Mesodermal cell (in vitro differentiated cells): ENCODE data around the gene RTN4R.
"Not testable (repeated sequence)": the region's sequence is repeated elsewhere in the genome, so short reads cannot be mapped to it uniquely, and the experiment has no call there.

Source experiments
- H3K27ac ChIP-seq: 2 replicates; pipeline ENCODE4 v1.7.0; 2013; ENCODE audit warnings: mild to moderate bottlenecking, low read depth, low read length, moderate library complexity; ENCODE audit not compliant: severe bottlenecking
- H3K36me3 ChIP-seq: 2 replicates; pipeline ENCODE4 v1.7.1; 2013; ENCODE audit warnings: mild to moderate bottlenecking, low read length, moderate library complexity; ENCODE audit not compliant: control insufficient read depth, insufficient read depth
- H3K4me1 ChIP-seq: one replicate; pipeline ENCODE4 v1.7.1; 2013; ENCODE audit warnings: mild to moderate bottlenecking, low read length; ENCODE audit not compliant: insufficient read depth, control insufficient read depth, poor library complexity, severe bottlenecking
- H3K4me3 ChIP-seq: 2 replicates; pipeline ENCODE4 v1.7.0; 2013; ENCODE audit warnings: low read length, control low read depth, mild to moderate bottlenecking; ENCODE audit not compliant: insufficient read depth, poor library complexity, severe bottlenecking; ENCODE audit errors: extremely low read depth
- H3K9me3 ChIP-seq: 2 replicates; pipeline ENCODE4 v1.7.1; 2013; ENCODE audit warnings: mild to moderate bottlenecking, low read length, moderate library complexity; ENCODE audit not compliant: control insufficient read depth
- WGBS, 2 experiments: methylation state at CpG; one replicate each; pipeline ENCODE4 v1.1.5; 2013; ENCODE audit warnings: missing lambda C conversion rate in 2 of 2; ENCODE audit not compliant: insufficient coverage in 2 of 2; 5-methylcytosine and 5-hydroxymethylcytosine counted together

Gene RTN4R

GRCh38 chr22:20275836-20276235 is 7.7 kb upstream of the RTN4R start:
- Histone ChIP-seq H3K27ac (no peak overlapping the region), H3K4me1 (no peaks in the 10 kb centered on the region), H3K9me3 (no peaks in the 10 kb centered on the region), H3K36me3 (no peaks in the 10 kb centered on the region), H3K4me3 (no peak overlapping the region)
- WGBS, 2 experiments, result 91 to 94% methylated on average over 7 to 12 of the region's 13 CpGs

DNA sequence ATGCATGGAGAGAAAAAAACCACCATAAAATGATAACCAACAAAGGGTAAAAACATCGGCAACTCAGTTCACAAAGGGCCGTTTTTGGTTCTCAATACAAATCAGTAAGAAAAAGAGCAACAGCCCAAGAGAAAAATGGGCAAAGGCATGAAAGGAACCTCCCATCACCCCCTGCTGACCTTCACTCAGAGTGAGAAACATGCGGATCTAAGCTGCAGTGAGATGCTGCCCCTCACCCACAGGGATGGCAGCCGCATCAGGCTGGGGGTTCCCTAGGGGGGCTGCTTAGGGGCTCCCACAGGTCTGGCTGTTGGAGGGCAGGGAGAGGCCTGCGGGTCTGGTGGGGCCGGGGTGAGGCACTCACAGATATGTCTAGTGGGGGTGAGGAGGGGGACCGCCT is 7.2 kb upstream of the RTN4R start:
- not testable (repeated sequence) for H3K4me1 ChIP-seq, H3K36me3 ChIP-seq, H3K4me3 ChIP-seq, H3K27ac ChIP-seq, H3K9me3 ChIP-seq
- WGBS, 2 experiments, result no CpG with 5 or more reads among the region's 7 CpGs

- WGBS, 2 experiments, result 89 to 93% methylated on average over 6 to 7 of the region's 10 CpGs
- H3K4me3 ChIP-seq, H3K27ac ChIP-seq, H3K4me1 ChIP-seq, H3K9me3 ChIP-seq, H3K36me3 ChIP-seq: not testable (repeated sequence)
Measured at GRCh38 chr22:20274374-20274773, 6.3 kb upstream of the RTN4R start.

DNA sequence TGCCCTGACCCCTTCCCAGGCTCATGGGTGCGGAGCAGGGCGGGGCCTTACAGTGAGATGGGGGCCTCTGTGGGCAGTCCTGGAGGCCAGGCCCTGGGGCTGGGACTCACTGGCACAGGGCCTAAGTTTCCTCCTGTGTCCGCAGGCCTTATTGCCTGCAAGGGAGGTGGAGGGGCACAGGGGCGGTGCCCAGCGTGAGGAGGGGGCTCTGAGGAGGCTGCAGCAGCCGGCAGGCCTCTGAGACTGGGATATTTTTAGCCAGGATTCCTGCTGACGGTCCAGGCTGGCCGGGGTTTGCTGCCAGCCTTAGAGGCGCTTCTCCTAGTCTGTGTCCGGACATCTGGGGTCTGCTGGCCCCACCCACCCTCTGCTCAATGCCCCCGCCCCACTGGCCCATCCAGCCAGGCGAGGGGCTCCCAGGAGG is 5.7 kb upstream of the RTN4R start:
- no peak overlapping the region for H3K27ac ChIP-seq
- H3K9me3 ChIP-seq, result no peaks in the 10 kb centered on the region
- 83 to 84% methylated on average over 8 of the region's 12 CpGs for WGBS, 2 experiments
- H3K36me3 ChIP-seq, result no peaks in the 10 kb centered on the region
- H3K4me3 ChIP-seq, result no peak overlapping the region
- no peaks in the 10 kb centered on the region for H3K4me1 ChIP-seq

DNA sequence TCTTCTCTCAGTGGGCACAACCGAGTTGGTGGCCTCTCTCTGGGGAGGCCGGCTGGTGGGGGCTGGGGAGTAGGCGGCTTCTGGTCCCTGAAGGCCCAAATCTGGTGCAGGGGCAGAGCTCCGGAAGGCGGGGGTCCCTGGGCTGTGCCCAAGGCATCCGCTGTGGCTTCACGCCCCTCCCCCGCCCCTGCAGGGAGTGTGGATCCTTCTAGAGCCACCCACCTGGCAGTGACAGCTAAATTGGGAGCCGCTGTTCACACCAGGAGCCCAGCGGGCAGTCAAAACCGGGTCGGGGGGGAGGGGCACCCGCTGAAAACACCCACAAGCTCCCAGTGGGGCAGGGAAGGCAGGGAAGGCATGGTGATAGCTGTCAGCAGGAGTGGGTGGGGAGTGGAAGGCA is 4.6 kb upstream of the RTN4R start:
- Histone ChIP-seq H3K9me3 (no peaks in the 10 kb centered on the region), H3K27ac (no peak overlapping the region), H3K4me3 (no peak overlapping the region), H3K36me3 (no peaks in the 10 kb centered on the region), H3K4me1 (no peaks in the 10 kb centered on the region)
- 91 to 94% methylated on average over 6 to 13 of the region's 13 CpGs for WGBS, 2 experiments

DNA sequence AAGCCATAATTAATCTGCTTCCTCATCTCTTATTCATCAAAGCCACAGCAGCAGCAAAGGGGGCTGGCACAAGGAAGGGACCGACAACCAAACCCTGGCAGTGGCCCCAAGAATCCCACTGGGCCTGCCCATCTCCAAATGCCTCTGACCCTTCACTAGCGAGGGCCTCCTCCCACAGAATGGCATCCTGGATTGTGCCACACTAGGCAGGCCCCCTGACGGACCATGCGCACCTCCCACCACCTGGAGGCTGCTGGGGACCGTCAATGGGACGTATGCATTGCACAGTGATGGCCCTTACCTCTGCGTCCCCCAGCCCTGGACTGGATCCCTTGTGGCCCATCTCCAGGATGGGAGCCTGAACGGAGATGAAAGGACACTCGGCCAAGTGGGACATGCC is 4.1 kb upstream of the RTN4R start:
- WGBS, 2 experiments, result 88 to 93% methylated on average over 6 to 8 of the region's 9 CpGs

GRCh38 chr22:20271114-20271994 is 3.2 kb upstream of the RTN4R start:
- H3K4me1 ChIP-seq, result no peaks in the 10 kb centered on the region
- 88 to 92% methylated on average over 11 to 13 of the region's 14 CpGs for WGBS, 2 experiments
- no peak overlapping the region for H3K4me3 ChIP-seq
- H3K27ac ChIP-seq, result no peak overlapping the region
- no peaks in the 10 kb centered on the region for H3K36me3 ChIP-seq
- H3K9me3 ChIP-seq, result no peaks in the 10 kb centered on the region

More for the DNA sequence above, 4.1 kb upstream of the RTN4R start:
- Histone ChIP-seq H3K4me1 (no peaks in the 10 kb centered on the region), H3K27ac (no peak overlapping the region), H3K9me3 (no peaks in the 10 kb centered on the region), H3K36me3 (no peaks in the 10 kb centered on the region), H3K4me3 (no peak overlapping the region)

- WGBS, 2 experiments, result 83 to 84% methylated on average over 9 to 14 of the region's 23 CpGs
- not testable (repeated sequence) for H3K4me1 ChIP-seq, H3K27ac ChIP-seq, H3K9me3 ChIP-seq, H3K4me3 ChIP-seq, H3K36me3 ChIP-seq
Measured at GRCh38 chr22:20270190-20271113, 2.3 kb upstream of the RTN4R start.

- H3K4me3 ChIP-seq, H3K27ac ChIP-seq, H3K9me3 ChIP-seq, H3K4me1 ChIP-seq, H3K36me3 ChIP-seq: not testable (repeated sequence)
- WGBS, 2 experiments, result 92 to 93% methylated on average over 3 to 7 of the region's 8 CpGs
Measured at GRCh38 chr22:20269673-20270072, 1.6 kb upstream of the RTN4R start.

DNA sequence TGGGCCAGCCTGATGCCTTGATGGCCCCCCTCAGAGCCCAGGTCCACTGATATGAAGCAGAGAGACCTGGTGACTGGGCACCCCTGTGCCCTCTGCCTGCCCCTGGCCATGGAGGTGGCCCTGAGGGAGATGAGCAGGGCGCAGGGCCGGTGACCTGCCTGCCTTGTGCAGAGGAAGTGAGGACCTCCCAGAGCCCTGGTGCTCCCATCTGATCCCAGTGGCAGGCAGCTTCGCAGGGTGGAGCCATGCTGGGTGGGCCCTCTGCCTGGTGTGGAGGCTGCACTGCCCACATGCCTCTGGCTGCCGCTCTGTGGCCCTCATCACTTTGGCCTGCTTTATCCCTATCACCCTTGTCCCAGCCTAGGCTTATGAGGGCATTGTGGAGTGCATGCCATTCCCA is 1.1 kb upstream of the RTN4R start:
- 82 to 100% methylated on average over 3 to 4 of the region's 4 CpGs for WGBS, 2 experiments
- not testable (repeated sequence) for H3K9me3 ChIP-seq, H3K4me1 ChIP-seq, H3K27ac ChIP-seq, H3K36me3 ChIP-seq, H3K4me3 ChIP-seq
